HG02973 (cell line): ENCODE data around the gene BBS9.
"Not testable (repeated sequence)": the region's sequence is repeated elsewhere in the genome, so short reads cannot be mapped to it uniquely, and the experiment has no call there.

ENCODE experiments used
- ATAC-seq: cut with Tn5 transposase; IDR thresholded peaks from one replicate; pipeline ENCODE4 v1.9.1; 2021; ENCODE audit warnings: moderate library complexity; ENCODE audit not compliant: unreplicated experiment

BBS9 gene

GRCh38 chr7:33271839-33272371 is 142.5 kb downstream of the BBS9 start:
- not testable (repeated sequence) for ATAC-seq

- ATAC-seq, result no peak
Measured at GRCh38 chr7:33273356-33273755, 144.0 kb downstream of the BBS9 start.

GRCh38 chr7:33276325-33276724 is 147.0 kb downstream of the BBS9 start:
- ATAC-seq, result no peak

DNA sequence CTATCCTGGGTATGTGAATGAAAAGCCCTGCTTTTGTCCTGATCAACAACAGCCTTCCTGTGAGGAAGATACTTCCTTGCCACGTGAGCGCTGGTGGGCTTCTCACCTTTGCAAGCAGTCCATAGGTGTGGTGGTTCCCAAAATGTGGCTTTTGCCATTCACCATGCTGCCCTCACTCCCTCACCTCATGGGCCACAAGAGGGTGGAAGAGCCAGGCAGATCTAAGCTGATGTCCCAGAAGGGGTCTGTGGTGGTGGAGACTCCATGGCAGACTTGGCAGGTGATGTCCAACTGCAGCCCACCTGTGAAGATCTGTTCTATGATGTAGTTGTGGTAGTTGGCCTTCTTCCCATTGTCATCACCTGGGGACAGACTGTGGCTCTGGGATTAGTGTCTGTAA is 147.4 kb downstream of the BBS9 start:
- ATAC-seq, result no peak

- no peak for ATAC-seq
Measured at GRCh38 chr7:33278095-33278494, 148.7 kb downstream of the BBS9 start.

DNA sequence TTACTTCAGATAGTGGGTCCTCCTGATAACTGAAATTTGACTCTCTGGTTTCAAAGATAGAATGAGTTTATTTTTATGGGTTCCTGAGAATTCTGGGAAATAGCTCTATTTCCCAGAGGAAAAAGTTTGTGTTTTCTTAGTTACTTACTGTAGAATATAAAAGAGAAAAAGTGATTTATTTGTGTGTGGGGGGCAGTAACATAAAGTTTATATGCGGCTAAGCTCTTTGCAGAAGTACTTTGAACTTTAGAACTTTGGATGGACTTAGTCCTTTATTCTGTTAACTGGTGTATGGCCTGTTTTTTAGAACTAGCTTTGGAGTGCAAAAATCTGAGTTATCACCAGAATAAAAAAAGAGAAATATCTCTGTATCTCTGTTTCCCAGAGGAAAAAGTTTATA is 157.1 kb downstream of the BBS9 start:
- ATAC-seq, result no peak

DNA sequence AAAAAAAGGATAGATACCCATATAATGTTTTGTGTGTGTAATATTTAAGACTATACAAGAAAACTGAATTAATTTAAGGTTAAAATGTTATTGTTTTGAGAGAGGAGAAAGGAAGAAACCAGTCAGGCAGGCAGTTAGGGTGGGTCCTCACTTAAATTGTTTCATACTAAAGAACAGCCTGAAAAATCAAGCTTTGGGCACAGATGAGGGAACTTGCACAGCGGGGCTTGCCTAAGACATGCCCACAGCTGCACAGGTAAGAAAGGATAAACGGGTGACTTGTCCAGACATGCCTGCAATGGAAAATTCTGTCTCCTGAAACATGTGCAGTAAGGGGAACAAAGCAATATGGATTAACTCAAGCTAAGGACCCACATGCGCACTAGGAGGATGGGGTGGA is 158.4 kb downstream of the BBS9 start:
- no peak for ATAC-seq

- no peak for ATAC-seq
Measured at GRCh38 chr7:33298848-33299247, 169.5 kb downstream of the BBS9 start.

DNA sequence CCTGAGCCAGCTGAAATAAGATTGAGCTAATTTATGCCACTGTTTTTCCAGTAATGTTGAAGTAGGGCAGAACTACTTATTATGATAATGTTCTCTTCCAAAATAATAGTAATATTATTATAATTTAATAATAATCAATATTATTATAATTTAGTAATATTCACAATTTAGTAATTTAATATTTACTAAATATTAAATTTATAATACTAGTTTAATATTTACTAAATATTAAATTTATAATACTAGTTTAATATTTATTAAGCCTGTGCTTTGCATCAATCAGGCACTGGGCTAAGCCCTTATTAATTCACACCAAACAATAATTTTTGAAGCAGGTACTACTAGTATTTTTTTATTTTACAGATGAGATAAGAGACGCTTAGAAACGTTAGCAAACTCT is 170.1 kb downstream of the BBS9 start:
- ATAC-seq, result no peak

DNA sequence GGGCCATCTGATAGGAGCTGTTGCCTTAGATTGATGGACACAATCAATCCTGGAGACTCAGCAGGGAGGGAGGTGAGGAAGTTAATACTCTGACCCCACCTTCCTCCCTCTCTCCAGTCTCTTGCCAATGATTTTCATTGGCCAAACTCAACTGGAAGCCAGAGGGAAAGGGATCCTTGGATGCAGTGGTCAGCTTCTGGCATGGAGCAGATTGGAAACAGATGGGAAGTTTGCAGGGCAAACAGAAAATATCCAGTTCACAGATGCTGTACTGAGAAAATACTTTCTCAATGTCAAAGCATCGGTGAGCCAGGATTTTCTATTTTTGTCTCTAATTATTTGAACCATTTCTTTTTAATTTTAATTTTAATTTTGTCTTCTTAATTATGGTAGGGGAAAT is 170.8 kb downstream of the BBS9 start:
- no peak for ATAC-seq

DNA sequence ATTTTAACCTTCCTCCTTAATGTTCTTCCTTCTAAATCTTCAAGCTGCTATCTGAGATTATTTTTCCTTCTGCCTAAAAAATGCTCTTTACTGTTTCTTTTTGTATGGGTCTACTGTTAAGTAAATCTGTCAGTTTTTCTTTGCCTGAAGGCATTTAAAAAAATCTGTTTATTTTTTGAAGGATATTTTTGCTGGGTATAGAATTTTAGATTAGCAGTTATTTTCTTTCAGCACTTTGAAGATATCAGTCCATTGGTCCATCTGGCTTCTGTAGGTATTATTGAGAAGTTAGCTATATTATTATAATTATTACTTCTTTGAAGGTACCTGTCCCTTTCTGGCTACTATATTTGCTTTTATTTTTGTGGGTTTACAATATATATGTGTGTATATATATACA is 171.4 kb downstream of the BBS9 start:
- ATAC-seq, result no peak

- not testable (repeated sequence) for ATAC-seq
Measured at GRCh38 chr7:33303978-33304557, 174.7 kb downstream of the BBS9 start.

- no peak for ATAC-seq
Measured at GRCh38 chr7:33307205-33307604, 177.8 kb downstream of the BBS9 start.

GRCh38 chr7:33310546-33310945 is 181.2 kb downstream of the BBS9 start:
- ATAC-seq, result no peak

GRCh38 chr7:33325754-33326484 is 196.6 kb downstream of the BBS9 start:
- ATAC-seq, result no peak

- no peak for ATAC-seq
Measured at GRCh38 chr7:33326485-33326848, 197.1 kb downstream of the BBS9 start.

GRCh38 chr7:33327427-33327826 is 198.1 kb downstream of the BBS9 start:
- no peak for ATAC-seq

GRCh38 chr7:33334349-33334748 is 205.0 kb downstream of the BBS9 start:
- ATAC-seq, result no peak

DNA sequence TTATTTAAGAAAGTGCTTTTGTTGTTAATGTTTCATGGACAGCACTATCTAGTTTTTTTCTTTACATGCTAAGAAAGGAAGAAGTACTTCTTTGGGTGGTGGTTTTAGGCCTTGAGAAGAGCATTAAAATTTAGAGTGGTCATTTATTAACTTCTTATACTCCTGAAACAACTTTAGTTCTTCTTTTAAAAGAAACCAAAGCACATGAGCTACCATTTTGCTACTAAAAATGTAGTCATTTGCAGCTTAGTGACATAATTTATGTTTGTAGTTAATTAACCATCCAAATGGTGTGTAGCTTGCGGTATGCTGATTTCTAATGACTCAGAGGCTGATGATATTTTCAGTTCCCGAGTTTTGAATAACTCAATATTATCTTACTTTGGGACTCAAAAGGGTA is 207.5 kb downstream of the BBS9 start:
- no peak for ATAC-seq

DNA sequence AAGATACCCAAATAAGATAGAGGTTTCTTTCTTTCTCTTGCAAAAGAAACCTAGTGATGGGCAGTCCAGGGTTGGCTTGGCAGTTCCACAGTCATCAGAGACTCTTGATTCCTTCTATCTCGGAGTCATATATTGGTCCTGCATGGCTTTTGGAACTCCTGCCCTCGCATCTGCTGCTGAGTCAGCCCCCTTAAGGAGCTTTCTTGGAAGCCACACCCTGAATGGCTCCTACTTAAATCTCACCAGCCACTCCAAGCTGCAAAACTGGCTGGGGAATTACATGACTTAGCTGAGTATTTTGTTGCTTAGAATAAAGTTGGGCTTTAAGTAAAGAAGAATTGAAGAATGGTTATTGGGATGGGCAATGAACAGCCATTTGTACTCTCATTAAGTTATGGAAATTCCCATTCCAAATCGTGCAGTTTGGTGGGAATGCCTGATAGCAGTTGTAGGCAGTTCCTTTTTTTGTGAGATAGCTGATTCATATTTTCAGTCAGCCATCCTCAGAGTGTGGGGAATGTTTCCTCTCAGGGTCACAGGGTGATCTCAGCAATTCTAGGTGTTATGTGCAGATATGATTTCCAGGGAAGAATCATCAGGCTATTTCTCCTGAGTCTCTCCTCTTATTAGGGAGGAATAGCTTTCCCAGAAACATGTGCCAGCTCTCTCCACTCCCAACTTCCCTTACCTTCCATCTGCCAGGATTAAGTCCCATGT is 209.9 kb downstream of the BBS9 start:
- no peak for ATAC-seq

DNA sequence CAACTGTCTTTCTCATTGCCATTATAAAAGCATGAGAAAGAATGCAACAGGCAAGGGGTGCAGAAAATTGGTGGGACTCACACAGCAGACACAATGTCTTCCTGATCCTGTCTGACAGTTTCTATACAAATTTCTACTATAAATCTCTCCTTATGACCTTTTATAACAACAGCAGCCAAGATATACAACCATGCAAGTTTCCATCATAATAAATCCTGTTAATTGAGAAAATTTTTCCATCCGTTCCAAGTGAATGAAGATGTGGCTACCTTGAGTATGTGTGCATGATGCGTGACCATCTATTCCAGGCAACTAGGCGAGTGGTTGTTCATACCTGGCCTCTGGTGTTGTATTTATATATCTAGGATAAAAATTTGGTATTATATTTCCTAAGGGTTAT is 216.7 kb downstream of the BBS9 start:
- no peak for ATAC-seq

DNA sequence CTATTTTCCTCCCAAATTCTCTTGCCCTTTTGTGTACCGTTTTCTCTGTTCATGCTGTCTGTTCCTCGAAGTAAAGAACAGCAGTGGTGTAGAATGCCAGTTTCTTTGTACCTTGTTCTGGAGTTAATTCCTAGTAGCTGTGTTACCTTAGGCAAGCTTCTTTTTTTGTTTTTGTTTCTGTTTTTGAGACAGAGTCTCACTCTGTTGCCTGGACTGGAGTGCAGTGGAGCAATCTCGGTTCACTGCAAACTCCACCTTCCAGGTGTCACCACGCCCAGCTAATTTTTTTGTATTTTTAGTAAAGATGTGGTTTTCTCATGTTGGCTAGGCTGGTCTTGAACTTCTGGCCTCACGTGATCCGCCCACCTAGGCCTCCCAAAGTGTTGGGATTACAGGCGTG is 221.2 kb downstream of the BBS9 start:
- ATAC-seq, result no peak
